CD8-positive, alpha-beta memory T cell (primary cell): ENCODE data around the gene NR2F2. TPM values are rescaled to one million over a fixed set of nuclear protein-coding genes. Genes with fewer than 3 reads are reported as not detected.

Experiments used
- CTCF ChIA-PET: fragments of 350-600 bp; sonication (Branson Sonifier 250); formaldehyde crosslinking; loops from one replicate; lab custom pipeline; 2021; ENCODE audit warnings: antibody characterized with exemption; lab: Charles Lee
- POLR2A ChIA-PET: fragments of 350-600 bp; sonication (Branson Sonifier 250); formaldehyde crosslinking; loops from one replicate; lab custom pipeline; 2021; ENCODE audit warnings: antibody characterized with exemption; lab: Charles Lee
- DNase-seq, 5 donors: peaks; one replicate each; pipeline versions ENCODE4 v3.0.0 to v3.0.0-alpha.2; 2020 to 2022; ENCODE audit warnings: mixed read lengths in 1 of 5
- H3K27ac ChIP-seq: one replicate; pipeline ENCODE4 v1.7.0; 2013; ENCODE audit warnings: low read depth, mild to moderate bottlenecking, low read length, moderate library complexity
- H3K27me3 ChIP-seq: 2 replicates; pipeline ENCODE4 v1.7.0; 2013; ENCODE audit warnings: low read length, mild to moderate bottlenecking; ENCODE audit not compliant: insufficient read depth, poor library complexity, severe bottlenecking
- H3K36me3 ChIP-seq: 2 replicates; pipeline ENCODE4 v1.7.0; 2013; ENCODE audit warnings: mild to moderate bottlenecking, low read length, moderate library complexity; ENCODE audit not compliant: insufficient read depth
- H3K4me1 ChIP-seq: 2 replicates; pipeline ENCODE4 v1.7.0; 2013; ENCODE audit warnings: mild to moderate bottlenecking, low read length, moderate library complexity; ENCODE audit not compliant: insufficient read depth
- H3K4me3 ChIP-seq: 2 replicates; pipeline ENCODE4 v1.7.0; 2013; ENCODE audit warnings: mild to moderate bottlenecking, low read length
- H3K9me3 ChIP-seq: 2 replicates; pipeline ENCODE4 v1.7.0; 2013; ENCODE audit warnings: mild to moderate bottlenecking, low read length
- H3K27ac Mint-ChIP-seq, 8 donors: one replicate each; pipeline ENCODE4 v1.8.0; 2020 to 2021; ENCODE audit warnings: mixed read lengths in 8 of 8, mild to moderate bottlenecking in 6 of 8, inconsistent platforms in 3 of 8, moderate library complexity in 3 of 8
- H3K27me3 Mint-ChIP-seq, 2 donors: one replicate each; pipeline ENCODE4 v1.8.0; 2020 to 2021; ENCODE audit warnings: mixed read lengths in 2 of 2, mild to moderate bottlenecking in 1 of 2, moderate library complexity in 1 of 2
- H3K36me3 Mint-ChIP-seq, 3 donors: one replicate each; pipeline ENCODE4 v1.8.0; 2020 to 2021; ENCODE audit warnings: mixed read lengths in 3 of 3, inconsistent platforms in 1 of 3, mild to moderate bottlenecking in 1 of 3
- H3K4me1 Mint-ChIP-seq, 3 donors: one replicate each; pipeline ENCODE4 v1.8.0; 2020 to 2021; ENCODE audit warnings: mixed read lengths in 3 of 3, inconsistent platforms in 1 of 3, mild to moderate bottlenecking in 1 of 3
- H3K4me3 Mint-ChIP-seq, 7 donors: one replicate each; pipeline ENCODE4 v1.8.0; 2020 to 2021; ENCODE audit warnings: mixed read lengths in 7 of 7, mild to moderate bottlenecking in 6 of 7, moderate library complexity in 4 of 7, inconsistent platforms in 2 of 7
- H3K9me3 Mint-ChIP-seq, 5 donors: one replicate each; pipeline ENCODE4 v1.8.0; 2020 to 2022; ENCODE audit warnings: mixed read lengths in 5 of 5, mild to moderate bottlenecking in 3 of 5, moderate library complexity in 2 of 5, inconsistent platforms in 1 of 5
- polyA plus RNA-seq: library from polyadenylated mRNA; unstranded; fragments of 300-500 nt; fragmentation: Illumina TruSeq; gene quantifications from one replicate; pipeline ENCODE4 v1.2.3, GENCODE V29; 2021
- total RNA-seq, 2 experiments: library from RNA; stranded (reverse); gene quantifications; one replicate each; pipeline ENCODE4 v1.2.3, GENCODE V29; 2021

The NR2F2 gene
- total and polyA plus RNA-seq, 3 experiments from 2014 or later = not detected

DNA sequence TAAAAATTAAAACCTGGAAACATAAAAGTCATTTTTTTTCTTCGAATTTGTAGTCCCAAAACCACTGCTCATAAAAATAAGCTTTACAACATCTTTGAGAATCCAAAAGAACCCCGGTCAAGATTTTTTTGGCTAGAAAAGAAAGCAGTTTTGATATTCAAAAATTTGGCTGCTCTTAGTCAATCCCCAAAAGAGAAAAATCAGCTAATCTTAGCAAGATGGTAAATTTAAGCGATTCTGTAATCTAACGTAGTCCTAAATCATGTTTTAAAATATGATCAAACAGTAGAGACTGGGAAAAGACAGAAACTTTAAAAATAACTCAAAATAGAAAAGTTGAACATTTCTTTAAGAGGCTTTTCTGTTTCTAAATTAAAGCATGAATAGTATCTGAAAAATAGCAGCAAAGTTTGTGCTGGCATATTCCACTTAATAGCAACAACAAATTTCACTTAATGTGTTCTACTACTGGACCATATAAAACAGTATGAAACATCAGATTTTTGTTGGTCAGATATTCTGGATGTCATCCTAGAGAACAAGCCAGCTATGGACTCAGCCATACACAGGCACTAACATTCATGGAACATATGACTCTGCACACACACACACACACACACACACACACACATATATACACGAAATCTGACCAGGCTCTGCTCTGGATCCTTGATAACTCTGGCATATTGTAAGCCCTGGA is 19.1 kb upstream of the NR2F2 start:
- no peaks in the 10 kb centered on the region for H3K36me3 ChIP-seq
- H3K27ac ChIP-seq = no peak overlapping the region
- Mint-ChIP-seq H3K27ac (no peak overlapping the region), H3K9me3 (no peaks in the 10 kb centered on the region), H3K4me3 (no peak overlapping the region), H3K27me3 (peaks cover 3 to 34% of the 10 kb centered on the region in 2 donors), H3K36me3 (no peaks in the 10 kb centered on the region), H3K4me1 (no peaks in the 10 kb centered on the region)
- no peak overlapping the region for H3K4me3 ChIP-seq
- DNase-seq = no peak
- H3K27me3 ChIP-seq = no peaks in the 10 kb centered on the region
- CTCF ChIA-PET = no interaction called here
- no peaks in the 10 kb centered on the region for H3K4me1 ChIP-seq
- H3K9me3 ChIP-seq = no peaks in the 10 kb centered on the region
- POLR2A ChIA-PET = no interaction called here

DNA sequence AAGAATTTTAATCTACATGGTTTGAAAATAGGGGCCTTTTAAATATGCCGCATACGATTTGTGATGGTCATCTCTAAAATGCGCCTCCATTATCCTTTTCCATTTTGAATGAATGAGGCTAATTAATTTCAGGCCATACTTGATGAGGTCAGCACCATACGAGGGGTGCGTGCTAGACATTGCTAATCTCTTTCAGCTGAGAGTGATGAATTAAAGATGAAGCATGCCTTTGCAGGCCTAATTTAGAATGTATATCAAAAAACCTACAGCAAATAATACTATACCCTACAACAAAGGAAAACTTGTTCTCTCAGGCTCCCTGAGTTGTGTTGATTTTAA is 18.6 kb upstream of the NR2F2 start:
- Mint-ChIP-seq H3K27ac (no peak overlapping the region), H3K9me3 (no peaks in the 10 kb centered on the region), H3K4me1 (no peaks in the 10 kb centered on the region), H3K4me3 (no peak overlapping the region), H3K36me3 (no peaks in the 10 kb centered on the region), H3K27me3 (peaks cover 3 to 39% of the 10 kb centered on the region in 2 donors)
- H3K4me3 ChIP-seq = no peak overlapping the region
- no peaks in the 10 kb centered on the region for H3K27me3 ChIP-seq
- H3K9me3 ChIP-seq = no peaks in the 10 kb centered on the region
- H3K36me3 ChIP-seq = no peaks in the 10 kb centered on the region
- CTCF ChIA-PET = no interaction called here
- H3K27ac ChIP-seq = no peak overlapping the region
- POLR2A ChIA-PET = no interaction called here
- DNase-seq = no peak
- H3K4me1 ChIP-seq = no peaks in the 10 kb centered on the region

DNA sequence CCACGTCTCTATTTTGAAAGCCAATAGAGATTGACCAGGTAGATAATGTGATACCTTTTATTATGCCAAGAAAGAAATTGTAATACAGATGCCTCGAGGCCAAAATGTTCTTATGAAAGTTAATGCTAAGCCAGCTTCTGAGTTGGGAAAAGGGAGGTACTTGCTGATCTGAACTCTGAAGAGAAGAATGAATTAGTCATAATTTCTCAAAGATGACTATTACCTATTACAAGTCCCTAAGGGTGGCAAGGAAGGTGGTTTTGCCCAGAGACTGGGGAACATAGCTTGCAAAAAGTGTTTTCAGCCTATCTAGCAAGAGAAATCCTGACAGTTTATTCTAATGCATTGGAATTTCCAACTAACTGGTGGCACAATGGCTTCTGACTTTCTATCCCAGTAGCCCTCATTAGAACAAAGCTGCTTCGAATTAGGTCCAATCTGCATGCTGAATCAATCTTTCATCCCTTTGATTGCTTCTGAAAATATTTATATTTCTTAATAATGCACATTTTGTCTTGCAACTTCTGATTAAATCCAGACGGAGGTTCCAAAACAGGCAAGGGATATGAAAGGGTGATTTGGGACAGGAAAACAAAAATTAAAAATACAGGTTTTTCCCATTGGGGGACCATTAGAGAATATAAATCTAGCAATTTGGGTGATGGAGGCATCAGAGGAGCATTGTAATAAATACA is 17.7 kb upstream of the NR2F2 start:
- Mint-ChIP-seq H3K4me3 (no peak overlapping the region), H3K27ac (no peak overlapping the region), H3K4me1 (no peaks in the 10 kb centered on the region), H3K36me3 (no peaks in the 10 kb centered on the region), H3K9me3 (no peaks in the 10 kb centered on the region), H3K27me3 (peaks cover 3 to 44% of the 10 kb centered on the region in 2 donors)
- Histone ChIP-seq H3K4me3 (no peak overlapping the region), H3K9me3 (no peaks in the 10 kb centered on the region), H3K27me3 (no peaks in the 10 kb centered on the region), H3K27ac (no peak overlapping the region), H3K36me3 (no peaks in the 10 kb centered on the region), H3K4me1 (no peaks in the 10 kb centered on the region)
- ChIA-PET POLR2A (no interaction called here), CTCF (no interaction called here)
- no peak for DNase-seq

DNA sequence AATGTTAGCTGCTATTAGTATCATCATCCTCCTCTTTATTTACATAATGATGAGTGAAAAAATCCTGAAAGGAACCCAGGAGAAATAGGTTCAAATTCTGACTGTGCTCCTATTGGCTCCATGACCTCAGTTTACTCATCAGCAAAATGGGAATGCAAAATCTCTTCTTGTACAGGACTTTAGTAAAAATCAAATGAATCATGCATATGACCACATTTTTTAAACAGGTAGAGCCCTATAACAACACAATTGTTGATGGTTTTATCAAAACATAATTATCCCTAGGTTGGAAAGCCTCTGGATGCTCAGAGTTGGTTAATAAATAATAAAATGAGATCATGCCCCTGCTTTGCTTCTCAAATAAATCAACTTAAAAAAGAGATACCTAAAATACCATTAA is 16.0 kb upstream of the NR2F2 start:
- CTCF ChIA-PET = no interaction called here
- H3K27ac Mint-ChIP-seq = no peak overlapping the region
- no peak overlapping the region for H3K4me3 ChIP-seq

DNA sequence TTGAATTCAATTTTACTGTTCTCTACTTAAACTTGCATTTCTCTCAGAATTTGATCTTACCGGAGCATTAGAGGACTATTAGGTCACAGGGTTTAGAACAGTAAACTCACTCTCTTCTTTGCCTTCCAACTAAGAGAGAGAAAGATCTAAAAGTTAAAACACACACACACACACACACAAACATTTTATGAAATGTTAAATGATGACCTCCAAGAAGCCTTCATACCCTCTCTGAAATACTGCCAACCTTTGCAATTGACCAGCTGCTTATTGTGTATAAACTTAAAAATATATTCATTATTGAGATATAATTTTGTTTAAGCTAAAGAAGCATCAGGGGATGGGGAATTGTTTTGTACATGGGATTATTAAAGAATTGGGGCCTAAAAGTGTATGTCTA is 15.5 kb upstream of the NR2F2 start:
- Mint-ChIP-seq H3K4me1 (no peaks in the 10 kb centered on the region), H3K36me3 (no peaks in the 10 kb centered on the region), H3K27ac (no peak overlapping the region), H3K4me3 (no peak overlapping the region), H3K27me3 (peaks cover 5 to 55% of the 10 kb centered on the region in 2 donors), H3K9me3 (no peaks in the 10 kb centered on the region)
- ChIA-PET CTCF (no interaction called here), POLR2A (no interaction called here)
- H3K4me1 ChIP-seq = no peaks in the 10 kb centered on the region
- H3K27me3 ChIP-seq = peaks cover under 1% of the 10 kb centered on the region
- H3K9me3 ChIP-seq = no peaks in the 10 kb centered on the region
- no peaks in the 10 kb centered on the region for H3K36me3 ChIP-seq
- H3K4me3 ChIP-seq = no peak overlapping the region
- DNase-seq = no peak
- H3K27ac ChIP-seq = no peak overlapping the region

More for the DNA sequence above, 16.0 kb upstream of the NR2F2 start:
- DNase-seq = no peak
- Histone ChIP-seq H3K4me1 (no peaks in the 10 kb centered on the region), H3K27ac (no peak overlapping the region), H3K9me3 (no peaks in the 10 kb centered on the region), H3K36me3 (no peaks in the 10 kb centered on the region), H3K27me3 (no peaks in the 10 kb centered on the region)
- Mint-ChIP-seq H3K9me3 (no peaks in the 10 kb centered on the region), H3K4me1 (no peaks in the 10 kb centered on the region), H3K4me3 (no peak overlapping the region), H3K27me3 (peaks cover 3 to 53% of the 10 kb centered on the region in 2 donors), H3K36me3 (no peaks in the 10 kb centered on the region)
- POLR2A ChIA-PET = no interaction called here

DNA sequence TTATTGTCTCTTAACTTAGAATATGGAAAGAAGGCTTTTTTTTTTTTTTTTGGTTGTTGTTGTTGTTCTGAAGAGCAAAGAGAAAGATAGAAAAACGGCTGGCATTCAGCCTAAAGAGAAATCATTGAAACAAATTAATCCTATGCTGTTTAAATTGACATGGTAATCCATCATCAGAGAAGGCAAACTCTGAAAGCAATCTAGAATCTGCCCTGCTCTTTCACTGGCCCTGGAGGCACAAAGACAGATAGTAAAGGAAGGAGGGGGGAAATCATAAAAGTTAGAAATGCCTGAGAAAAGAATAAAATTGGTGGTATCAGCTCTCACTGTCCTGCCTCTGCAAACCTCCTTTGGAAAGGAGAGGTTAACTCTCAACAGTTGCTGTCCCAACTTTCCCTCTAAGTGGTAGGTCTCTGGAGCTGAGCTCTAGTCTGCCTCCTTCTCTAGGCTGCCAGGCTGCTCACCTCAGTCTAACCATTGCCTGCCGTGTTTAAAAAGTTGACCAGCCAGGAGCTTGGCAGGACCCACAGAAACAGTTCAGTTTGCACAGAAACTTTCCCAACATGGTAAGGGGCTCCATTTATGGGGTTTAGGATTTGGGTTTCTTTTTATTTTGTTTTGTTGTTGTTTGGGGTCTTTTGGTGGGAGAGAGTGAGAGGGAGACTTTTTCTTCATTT is 13.4 kb upstream of the NR2F2 start:
- Histone ChIP-seq H3K9me3 (no peaks in the 10 kb centered on the region), H3K27ac (no peak overlapping the region), H3K4me3 (no peak overlapping the region), H3K4me1 (no peaks in the 10 kb centered on the region), H3K27me3 (peaks cover 9% of the 10 kb centered on the region), H3K36me3 (no peaks in the 10 kb centered on the region)
- Mint-ChIP-seq H3K9me3 (peaks cover 0 to 4% (median 0%) of the 10 kb centered on the region in 5 donors), H3K27me3 (peaks cover 13 to 66% of the 10 kb centered on the region in 2 donors), H3K36me3 (no peaks in the 10 kb centered on the region), H3K4me1 (no peaks in the 10 kb centered on the region), H3K4me3 (no peak overlapping the region), H3K27ac (no peak overlapping the region)
- DNase-seq = no peak
- POLR2A ChIA-PET = no interaction called here
- CTCF ChIA-PET = no interaction called here

DNA sequence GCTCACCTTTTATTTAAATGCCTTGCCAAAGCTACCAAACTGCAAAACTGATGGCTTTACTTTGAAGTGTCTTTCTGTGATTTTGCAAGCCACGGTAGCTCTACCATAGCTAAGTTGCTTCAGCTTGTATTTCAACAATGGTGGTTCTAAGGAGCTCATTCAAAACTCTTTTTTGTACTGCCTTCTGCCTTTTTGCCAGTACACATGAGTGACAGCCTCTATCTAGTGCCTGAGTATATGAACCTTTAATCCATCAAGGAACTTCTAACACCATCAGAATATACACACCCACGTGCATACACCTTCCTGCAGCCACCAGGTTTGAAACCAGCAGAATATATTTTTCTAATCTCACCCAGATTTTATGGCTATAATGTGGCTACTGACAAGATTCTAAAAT is 10.4 kb upstream of the NR2F2 start:
- Histone ChIP-seq H3K9me3 (no peaks in the 10 kb centered on the region), H3K27ac (no peak overlapping the region), H3K36me3 (no peaks in the 10 kb centered on the region), H3K4me3 (no peak overlapping the region), H3K27me3 (peaks cover 25% of the 10 kb centered on the region), H3K4me1 (no peaks in the 10 kb centered on the region)
- DNase-seq = no peak
- H3K27ac Mint-ChIP-seq = no peak overlapping the region
- H3K4me1 Mint-ChIP-seq = peaks cover 0 to 3% (median 0%) of the 10 kb centered on the region in 3 donors
- peaks cover 30 to 64% of the 10 kb centered on the region in 2 donors for H3K27me3 Mint-ChIP-seq
- no peaks in the 10 kb centered on the region for H3K36me3 Mint-ChIP-seq
- H3K4me3 Mint-ChIP-seq = peak overlapping the region in 1 of 7 donors; percentile 31
- H3K9me3 Mint-ChIP-seq = peaks cover 0 to 4% (median 4%) of the 10 kb centered on the region in 5 donors
- POLR2A ChIA-PET = no interaction called here
- CTCF ChIA-PET = no interaction called here
